Gastroesophageal sphincter (tissue), 4 donors: Measurements from ENCODE around the gene ALS2. TPM values are rescaled to one million over a fixed set of nuclear protein-coding genes. Genes with fewer than 3 reads are reported as not detected.

Experiments used
- ATAC-seq: fragments of 150-250 bp; one replicate; pipeline ENCODE4 v1.9.1; 2016; ENCODE audit warnings: mild to moderate bottlenecking, moderate library complexity
- H3K27ac ChIP-seq, 4 donors: fragments of 200-600 bp; sonication (generic) in 3 of 4; 1 replicate in 3 of 4; 2 replicates in 1 of 4; pipeline ENCODE4 v1.5.1; 2016 to 2019
- H3K27me3 ChIP-seq: fragments of 200-600 bp; sonication (generic); one replicate; pipeline ENCODE4 v1.5.1; 2019
- H3K36me3 ChIP-seq, 2 donors: fragments of 200-600 bp; sonication (generic); one replicate each; pipeline ENCODE4 v1.5.1; 2019; ENCODE audit warnings: control low read depth in 1 of 2
- H3K4me1 ChIP-seq, 3 donors: fragments of 200-600 bp; sonication (generic); 1 replicate in 2 of 3; 2 replicates in 1 of 3; pipeline ENCODE4 v1.5.1; 2016 to 2019; ENCODE audit warnings: control low read depth in 2 of 3
- H3K4me3 ChIP-seq, 2 donors: fragments of 200-600 bp; sonication (generic); one replicate each; pipeline ENCODE4 v1.5.1; 2019; ENCODE audit warnings: mild to moderate bottlenecking in 1 of 2, moderate library complexity in 1 of 2
- H3K9me3 ChIP-seq, 3 donors: fragments of 200-600 bp; sonication (generic); one replicate each; pipeline ENCODE4 v1.5.1; 2017 to 2019; ENCODE audit warnings: control low read depth in 2 of 3
- EP300 ChIP-seq: sonication (generic); formaldehyde crosslinking; IDR thresholded peaks from one replicate; pipeline ENCODE4 v1.6.1; 2017; ENCODE audit warnings: antibody characterized with exemption, mild to moderate bottlenecking
- POLR2A ChIP-seq, 2 donors: fragments of 450-650 bp; IDR thresholded peaks; one replicate each; pipeline ENCODE4 v1.6.1; 2017; ENCODE audit warnings: antibody characterized with exemption in 2 of 2, mild to moderate bottlenecking in 2 of 2, moderate library complexity in 1 of 2
- POLR2AphosphoS5 ChIP-seq: sonication (generic); formaldehyde crosslinking; IDR thresholded peaks from one replicate; pipeline ENCODE4 v1.6.1; 2017; ENCODE audit warnings: antibody characterized with exemption
- WGBS, 2 donors: methylation state at CpG; one replicate each; pipeline ENCODE4 v1.1.5; 2018; ENCODE audit warnings: low coverage in 1 of 2; 5-methylcytosine and 5-hydroxymethylcytosine counted together
- small RNA-seq, 4 donors: library from RNA; depleted of rRNA; stranded (forward); fragments of <200 nt; gene quantifications; one replicate each; pipeline ENCODE3, GENCODE V24; 2016
- total RNA-seq, 4 donors: library from RNA; depleted of rRNA; stranded (reverse); fragments of >200 nt; gene quantifications; one replicate each; pipeline ENCODE4 v1.1.0, GENCODE V29; 2016
- TF ChIP-seq, protein P1 (sequence below), 4 experiments: fragments of 200-600 bp in 2 of 4; fragments of 450-650 bp in 2 of 4; sonication (generic) in 1 of 4; IDR thresholded peaks; one replicate each; pipeline ENCODE4 v1.5.1; 2017 to 2019; ENCODE audit warnings: antibody characterized with exemption in 4 of 4, mild to moderate bottlenecking in 2 of 4, moderate library complexity in 2 of 4

The ALS2 gene
- total RNA-seq, 4 donors from 2014 or later, result 15.2 to 26.7 (median 20.8) TPM

DNA sequence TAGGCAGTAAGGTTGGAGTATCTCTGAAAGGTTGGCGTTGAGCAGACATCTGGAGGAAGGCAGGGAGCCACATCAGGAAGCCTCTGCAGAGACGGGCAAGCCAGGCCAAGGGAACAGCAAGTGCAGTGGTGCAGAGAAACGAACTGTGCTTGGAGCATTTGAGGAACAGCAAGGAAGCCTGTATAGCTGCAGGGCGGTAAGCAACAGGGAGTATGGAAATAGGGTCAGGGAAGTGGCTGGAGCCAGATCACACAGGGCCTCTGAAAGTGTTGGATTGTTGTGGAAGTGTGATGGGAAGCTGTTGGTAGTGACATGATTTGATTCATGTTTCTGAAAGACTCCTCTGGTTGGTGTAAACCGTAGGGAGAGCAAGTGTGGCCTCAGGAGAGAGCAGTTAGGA lies 124.0 kb downstream of the ALS2 start:
- H3K27ac ChIP-seq, result no peak overlapping the region
- H3K9me3 ChIP-seq, result no peaks in the 10 kb centered on the region
- peaks cover 6% of the 10 kb centered on the region for H3K27me3 ChIP-seq
- 43 to 79% methylated on average over 5 of the region's 5 CpGs for WGBS, 2 donors
- no peaks in the 10 kb centered on the region for H3K36me3 ChIP-seq
- no peak overlapping the region for H3K4me3 ChIP-seq
- no peak for ATAC-seq
- peaks cover 0 to 5% (median 0%) of the 10 kb centered on the region in 3 donors for H3K4me1 ChIP-seq
- TF ChIP-seq, protein P1, sequence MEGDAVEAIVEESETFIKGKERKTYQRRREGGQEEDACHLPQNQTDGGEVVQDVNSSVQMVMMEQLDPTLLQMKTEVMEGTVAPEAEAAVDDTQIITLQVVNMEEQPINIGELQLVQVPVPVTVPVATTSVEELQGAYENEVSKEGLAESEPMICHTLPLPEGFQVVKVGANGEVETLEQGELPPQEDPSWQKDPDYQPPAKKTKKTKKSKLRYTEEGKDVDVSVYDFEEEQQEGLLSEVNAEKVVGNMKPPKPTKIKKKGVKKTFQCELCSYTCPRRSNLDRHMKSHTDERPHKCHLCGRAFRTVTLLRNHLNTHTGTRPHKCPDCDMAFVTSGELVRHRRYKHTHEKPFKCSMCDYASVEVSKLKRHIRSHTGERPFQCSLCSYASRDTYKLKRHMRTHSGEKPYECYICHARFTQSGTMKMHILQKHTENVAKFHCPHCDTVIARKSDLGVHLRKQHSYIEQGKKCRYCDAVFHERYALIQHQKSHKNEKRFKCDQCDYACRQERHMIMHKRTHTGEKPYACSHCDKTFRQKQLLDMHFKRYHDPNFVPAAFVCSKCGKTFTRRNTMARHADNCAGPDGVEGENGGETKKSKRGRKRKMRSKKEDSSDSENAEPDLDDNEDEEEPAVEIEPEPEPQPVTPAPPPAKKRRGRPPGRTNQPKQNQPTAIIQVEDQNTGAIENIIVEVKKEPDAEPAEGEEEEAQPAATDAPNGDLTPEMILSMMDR (IDR thresholded peaks at IDR 0.05), result no peak
- TF ChIP-seq POLR2A (IDR thresholded peaks at IDR 0.05) (no peak), EP300 (no peak)

DNA sequence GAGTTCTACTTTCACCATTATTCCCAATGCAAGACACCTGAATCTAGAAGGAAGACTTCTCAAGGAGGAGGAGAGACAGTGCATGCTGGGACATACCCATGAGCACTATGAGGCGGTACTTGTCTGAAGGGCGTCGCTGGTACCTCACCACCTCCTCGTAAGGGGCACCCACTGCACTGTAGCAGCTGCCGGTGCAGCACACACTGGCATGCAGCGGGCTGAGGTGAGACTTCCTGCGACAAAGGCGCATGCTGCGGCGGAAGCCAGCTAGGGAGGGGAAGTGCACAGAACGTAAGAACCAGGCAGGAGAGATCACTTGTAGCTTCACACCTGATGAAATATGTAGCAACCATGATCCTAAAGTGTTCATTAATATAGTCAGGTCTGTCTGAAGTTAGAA lies 124.6 kb downstream of the ALS2 start:
- Histone ChIP-seq H3K27ac (no peak overlapping the region), H3K4me3 (no peak overlapping the region), H3K4me1 (peaks cover 0 to 5% (median 0%) of the 10 kb centered on the region in 3 donors), H3K9me3 (no peaks in the 10 kb centered on the region), H3K27me3 (peaks cover 6% of the 10 kb centered on the region), H3K36me3 (no peaks in the 10 kb centered on the region)
- TF ChIP-seq, protein P1 (IDR thresholded peaks at IDR 0.05), result no peak
- no peak for TF ChIP-seq POLR2A (IDR thresholded peaks at IDR 0.05)
- no peak for TF ChIP-seq EP300
- no peak for TF ChIP-seq POLR2AphosphoS5
- no peak for ATAC-seq
- WGBS, 2 donors, result 80 to 95% methylated on average over 2 to 9 of the region's 11 CpGs

- 38 to 58% methylated on average over 1 to 3 of the region's 5 CpGs for WGBS, 2 donors
- Histone ChIP-seq H3K36me3 (no peaks in the 10 kb centered on the region), H3K4me3 (no peak overlapping the region), H3K27me3 (no peaks in the 10 kb centered on the region), H3K9me3 (no peaks in the 10 kb centered on the region), H3K4me1 (peaks cover 0 to 5% (median 0%) of the 10 kb centered on the region in 3 donors), H3K27ac (no peak overlapping the region)
- ATAC-seq, result peak; percentile 68
- TF ChIP-seq POLR2AphosphoS5 (no peak), POLR2A (IDR thresholded peaks at IDR 0.05) (no peak), EP300 (no peak)
- TF ChIP-seq, protein P1 (IDR thresholded peaks at IDR 0.05), result no peak
These were observed 125.9 kb downstream of the ALS2 start for GRCh38 chr2:201654616-201655384.

- 74 to 79% methylated on average over 4 to 6 of the region's 6 CpGs for WGBS, 2 donors
These were observed 127.5 kb downstream of the ALS2 start for GRCh38 chr2:201653221-201653620.

More at GRCh38 chr2:201653221-201653620, 127.5 kb downstream of the ALS2 start:
- Histone ChIP-seq H3K9me3 (no peaks in the 10 kb centered on the region), H3K4me3 (no peak overlapping the region), H3K27me3 (no peaks in the 10 kb centered on the region), H3K27ac (peak overlapping the region in 2 of 4 donors; percentile 19 to 38), H3K36me3 (no peaks in the 10 kb centered on the region), H3K4me1 (peaks cover 0 to 5% (median 0%) of the 10 kb centered on the region in 3 donors)
- TF ChIP-seq POLR2A (IDR thresholded peaks at IDR 0.05), result no peak
- TF ChIP-seq, protein P1 (IDR thresholded peaks at IDR 0.05), result no peak
- no peak for TF ChIP-seq POLR2AphosphoS5
- no peak for TF ChIP-seq EP300
- no peak for ATAC-seq

Small RNA genes within 50 kb of the gene (small RNA-seq; reads per million reads assigned to genes)
- 0 reads per million in 4 donors for gene RF00019
- gene UBE2V1P11, result 0 reads per million in 4 donors

Other genes with a start within 250 kb of the ALS2 start
- 10 to 100 TPM; 12.3 to 32.8 (median 24.4) TPM for gene TMEM237, start 137.4 kb downstream of the ALS2 start, total RNA-seq
- under 1 TPM in 2 of 4 donors, not detected in 2; 0.27 to 0.35 TPM for gene MPP4, start 82.3 kb downstream of the ALS2 start, total RNA-seq
- 1 to 10 TPM in 3 of 4 donors, under 1 TPM in 1; 0.07 to 1.8 (median 1.4) TPM for gene CDK15, start 25.6 kb upstream of the ALS2 start, total RNA-seq